GM21619 (cell line): ENCODE results near the gene SMIM1.
"Not testable (repeated sequence)": the region's sequence is repeated elsewhere in the genome, so short reads cannot be mapped to it uniquely, and the experiment has no call there.

Experiments
- ATAC-seq: cut with Tn5 transposase; IDR thresholded peaks from one replicate; pipeline ENCODE4 v1.9.1; 2021; ENCODE audit not compliant: unreplicated experiment

Gene SMIM1

GRCh38 chr1:3789421-3790300 is 17.1 kb downstream of the SMIM1 start:
- ATAC-seq, result no peak

- no peak for ATAC-seq
Measured at GRCh38 chr1:3790500-3790923, 18.0 kb downstream of the SMIM1 start.

GRCh38 chr1:3790952-3791351 is 18.4 kb downstream of the SMIM1 start:
- ATAC-seq, result no peak

- peak; percentile 2 for ATAC-seq
Measured at GRCh38 chr1:3795453-3796214, 23.1 kb downstream of the SMIM1 start.

- peak; percentile 98 for ATAC-seq
Measured at GRCh38 chr1:3796215-3797061, 23.9 kb downstream of the SMIM1 start, which contains the start of gene LRRC47. LRRC47 (minus strand) TSS chr1:3796498; CDS start chr1:3796476, 22 bp downstream.

- ATAC-seq, result no peak
Measured at GRCh38 chr1:3799976-3800685, 27.6 kb downstream of the SMIM1 start.

- not testable (repeated sequence) for ATAC-seq
Measured at GRCh38 chr1:3800795-3801194, 28.2 kb downstream of the SMIM1 start.

- no peak for ATAC-seq
Measured at GRCh38 chr1:3803905-3804626, 31.5 kb downstream of the SMIM1 start.

- ATAC-seq, result not testable (repeated sequence)
Measured at GRCh38 chr1:3804627-3804944, 32.0 kb downstream of the SMIM1 start.

GRCh38 chr1:3805038-3805437 is 32.5 kb downstream of the SMIM1 start:
- ATAC-seq, result no peak

- no peak for ATAC-seq
Measured at GRCh38 chr1:3807769-3808168, 35.2 kb downstream of the SMIM1 start.

GRCh38 chr1:3809680-3810079 is 37.1 kb downstream of the SMIM1 start:
- no peak for ATAC-seq

- not testable (repeated sequence) for ATAC-seq
Measured at GRCh38 chr1:3810149-3810761, 37.7 kb downstream of the SMIM1 start.

GRCh38 chr1:3811595-3811911 is 39.0 kb downstream of the SMIM1 start:
- no peak for ATAC-seq

GRCh38 chr1:3814065-3814464 is 41.5 kb downstream of the SMIM1 start:
- ATAC-seq, result no peak

GRCh38 chr1:3814771-3815561 is 42.4 kb downstream of the SMIM1 start:
- ATAC-seq, result no peak

GRCh38 chr1:3816331-3817137 is 44.0 kb downstream of the SMIM1 start:
- ATAC-seq, result no peak

- no peak for ATAC-seq
Measured at GRCh38 chr1:3817138-3817740, 44.7 kb downstream of the SMIM1 start.
